Mucosa of descending colon (tissue), 3 donors: ENCODE measurements around the gene PCYT1A. TPM values are rescaled to one million over a fixed set of nuclear protein-coding genes. Genes with fewer than 3 reads are reported as not detected.

Source experiments
- ATAC-seq: fragments of 200-7000 bp; cut with Tn5 transposase; one replicate; pipeline ENCODE4 v1.9.1; 2020; ENCODE audit warnings: mild to moderate bottlenecking, moderate library complexity
- DNase-seq, 3 donors: peaks; one replicate each; pipeline ENCODE4 v3.0.0-alpha.2; 2020
- H3K36me3 ChIP-seq: fragments of 200-600 bp; one replicate; pipeline ENCODE4 v1.8.0; 2021; ENCODE audit warnings: low read depth, mild to moderate bottlenecking
- H3K4me1 ChIP-seq: fragments of 200-600 bp; one replicate; pipeline ENCODE4 v1.8.0; 2021; ENCODE audit warnings: low read depth, mild to moderate bottlenecking
- H3K4me3 ChIP-seq: fragments of 200-600 bp; one replicate; pipeline ENCODE4 v1.8.0; 2021; ENCODE audit warnings: mild to moderate bottlenecking
- H3K9me3 ChIP-seq: fragments of 200-600 bp; one replicate; pipeline ENCODE4 v1.8.0; 2021; ENCODE audit warnings: mild to moderate bottlenecking
- CTCF ChIP-seq: fragments of 200-600 bp; IDR thresholded peaks from one replicate; pipeline ENCODE4 v1.8.0; 2022; ENCODE audit warnings: antibody characterized with exemption, mild to moderate bottlenecking
- intact Hi-C, 2 donors: fragments of 100-400 bp; cut with DNase I in 1 of 2; cut with micrococcal nuclease in 1 of 2; formaldehyde crosslinking; loops; one replicate each; pipeline versions ENCODE4 v1.11.0 to v1.11.1; 2022; cut with DNase I, micrococcal nuclease
- total RNA-seq, 3 donors: library from RNA; stranded (reverse); fragmentation: NEBNext Ultra II Directional in 2 of 3; extraction: Animal tissue kit (Norgen Biotek cat#: 25700) in 2 of 3; gene quantifications; one replicate each; pipeline versions ENCODE4 v1.2.1 to v1.2.4, GENCODE V29; 2021 to 2023
- donor health status: DM: no; HTN: no; CAD: no; lungs with moderate emphysema.
- donor health status: DM: no; HTN: no; CAD: no.
- donor health status: DM: no; HTN: yes; CAD: no.

The PCYT1A gene
- total RNA-seq, 3 donors from 2014 or later, result 60.2 to 65.2 (median 60.4) TPM

- H3K4me3 ChIP-seq, result no peak overlapping the region
- intact Hi-C loops, result no loop called here
- H3K4me1 ChIP-seq, result no peaks in the 10 kb centered on the region
- TF ChIP-seq CTCF, result no peak
- no peak for DNase-seq
- H3K9me3 ChIP-seq, result no peaks in the 10 kb centered on the region
- no peak for ATAC-seq
- no peaks in the 10 kb centered on the region for H3K36me3 ChIP-seq
Measured at GRCh38 chr3:196232882-196233251, 54.7 kb downstream of the PCYT1A start.

GRCh38 chr3:196232154-196232881 lies 55.2 kb downstream of the PCYT1A start:
- H3K9me3 ChIP-seq, result no peaks in the 10 kb centered on the region
- intact Hi-C loops, result no loop called here
- no peaks in the 10 kb centered on the region for H3K4me1 ChIP-seq
- H3K36me3 ChIP-seq, result no peaks in the 10 kb centered on the region
- TF ChIP-seq CTCF, result no peak
- DNase-seq (no peak), ATAC-seq (peak; percentile 20)
- H3K4me3 ChIP-seq, result no peak overlapping the region

- no peak for TF ChIP-seq CTCF
- H3K9me3 ChIP-seq, result no peaks in the 10 kb centered on the region
- no peak overlapping the region for H3K4me3 ChIP-seq
- DNase-seq, result no peak
- intact Hi-C loops, result no loop called here
- no peaks in the 10 kb centered on the region for H3K4me1 ChIP-seq
- no peaks in the 10 kb centered on the region for H3K36me3 ChIP-seq
- ATAC-seq, result peak; percentile 26
Measured at GRCh38 chr3:196227629-196228493, 59.7 kb downstream of the PCYT1A start.

- H3K36me3 ChIP-seq, result no peaks in the 10 kb centered on the region
- intact Hi-C loops, result no loop called here
- H3K4me1 ChIP-seq, result no peaks in the 10 kb centered on the region
- no peak for TF ChIP-seq CTCF
- DNase-seq (no peak), ATAC-seq (no peak)
- no peaks in the 10 kb centered on the region for H3K9me3 ChIP-seq
- no peak overlapping the region for H3K4me3 ChIP-seq
Measured at GRCh38 chr3:196227121-196227561, 60.4 kb downstream of the PCYT1A start.

GRCh38 chr3:196225763-196226364 lies 61.7 kb downstream of the PCYT1A start:
- ATAC-seq (no peak), DNase-seq (no peak)
- H3K4me3 ChIP-seq, result no peak overlapping the region
- H3K36me3 ChIP-seq, result no peaks in the 10 kb centered on the region
- intact Hi-C loops, result no loop called here
- TF ChIP-seq CTCF, result no peak
- H3K9me3 ChIP-seq, result no peaks in the 10 kb centered on the region
- no peaks in the 10 kb centered on the region for H3K4me1 ChIP-seq
